ENCODE results near the gene SIRT7.
A peak's percentile ranks its signal among the peaks of the same experiment; 100 is the strongest.
"Not testable (repeated sequence)": the region's sequence is repeated elsewhere in the genome, so short reads cannot be mapped to it uniquely, and the experiment has no call there.

Gene SIRT7

GRCh38 chr17:81921537-81921862 lies 3.5 kb upstream of the SIRT7 start:
- Histone ChIP-seq H3K4me1 (peaks cover 31% of the 10 kb centered on the region), H3K27me3 (ENCODE audit: control insufficient read depth, insufficient read depth, low read length) (no peaks in the 10 kb centered on the region), H3K36me3 (ENCODE audit: control insufficient read depth, insufficient read depth, low read length) (no peaks in the 10 kb centered on the region), H3K9me3 (ENCODE audit: control insufficient read depth, low read length) (no peaks in the 10 kb centered on the region), H3K4me3 (ENCODE audit: low read depth, low read length) (no peak overlapping the region), H3K4me2 (ENCODE audit: low read length) (no peak overlapping the region), H3K9ac (no peak overlapping the region), H3K79me2 (peaks cover 51% of the 10 kb centered on the region), H2AFZ (no peak overlapping the region), H3K27ac (no peak overlapping the region)
- TF ChIP-seq, protein P1, sequence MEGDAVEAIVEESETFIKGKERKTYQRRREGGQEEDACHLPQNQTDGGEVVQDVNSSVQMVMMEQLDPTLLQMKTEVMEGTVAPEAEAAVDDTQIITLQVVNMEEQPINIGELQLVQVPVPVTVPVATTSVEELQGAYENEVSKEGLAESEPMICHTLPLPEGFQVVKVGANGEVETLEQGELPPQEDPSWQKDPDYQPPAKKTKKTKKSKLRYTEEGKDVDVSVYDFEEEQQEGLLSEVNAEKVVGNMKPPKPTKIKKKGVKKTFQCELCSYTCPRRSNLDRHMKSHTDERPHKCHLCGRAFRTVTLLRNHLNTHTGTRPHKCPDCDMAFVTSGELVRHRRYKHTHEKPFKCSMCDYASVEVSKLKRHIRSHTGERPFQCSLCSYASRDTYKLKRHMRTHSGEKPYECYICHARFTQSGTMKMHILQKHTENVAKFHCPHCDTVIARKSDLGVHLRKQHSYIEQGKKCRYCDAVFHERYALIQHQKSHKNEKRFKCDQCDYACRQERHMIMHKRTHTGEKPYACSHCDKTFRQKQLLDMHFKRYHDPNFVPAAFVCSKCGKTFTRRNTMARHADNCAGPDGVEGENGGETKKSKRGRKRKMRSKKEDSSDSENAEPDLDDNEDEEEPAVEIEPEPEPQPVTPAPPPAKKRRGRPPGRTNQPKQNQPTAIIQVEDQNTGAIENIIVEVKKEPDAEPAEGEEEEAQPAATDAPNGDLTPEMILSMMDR (IDR thresholded peaks at IDR 0.05), result no peak

DNA sequence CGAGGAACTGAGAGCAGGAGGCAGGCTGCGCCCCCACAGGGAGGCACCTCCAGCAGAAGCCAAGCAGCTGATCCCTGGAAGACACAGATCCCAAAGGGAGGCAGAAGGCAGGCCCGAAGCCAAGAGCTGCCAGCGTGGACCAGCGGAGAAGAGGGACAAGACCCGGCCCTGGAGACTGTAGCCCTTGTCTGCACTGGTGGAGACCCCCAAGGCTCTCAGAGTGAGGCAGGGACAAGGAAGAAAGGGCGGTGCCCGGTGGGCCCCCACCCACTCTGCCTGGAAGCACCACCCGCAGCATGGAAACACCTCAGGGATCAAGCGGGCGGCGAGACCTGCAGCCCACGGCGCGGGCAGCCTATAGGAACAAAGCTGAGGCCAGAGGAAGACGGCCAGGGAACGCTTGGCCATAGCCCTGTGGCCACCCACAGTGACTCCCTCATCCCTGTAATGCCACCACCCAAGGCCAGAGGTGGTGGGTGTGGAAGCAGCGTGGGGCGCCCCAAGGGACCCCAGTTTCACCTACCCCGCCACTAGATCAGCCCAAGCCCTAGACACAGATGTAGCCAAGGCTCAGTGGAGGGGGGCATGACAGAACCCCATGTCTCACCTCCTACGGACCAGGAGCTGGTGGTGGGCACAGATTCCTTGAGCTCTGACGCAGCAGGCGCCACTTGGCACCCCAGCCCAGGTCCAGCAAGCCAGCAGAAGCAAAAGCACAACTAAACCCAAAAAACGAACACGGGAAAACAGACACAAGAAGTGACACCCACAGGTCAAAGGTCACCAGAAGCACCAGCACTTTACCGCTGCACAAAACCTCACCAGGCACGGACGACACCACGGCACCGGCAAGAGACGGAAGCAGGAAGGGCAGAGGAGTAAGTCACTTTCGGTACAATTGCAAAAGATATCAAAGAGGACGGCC lies 2.9 kb upstream of the SIRT7 start:
- Histone ChIP-seq H3K9me3 (ENCODE audit: control insufficient read depth, low read length) (no peaks in the 10 kb centered on the region), H3K36me3 (ENCODE audit: control insufficient read depth, insufficient read depth, low read length) (no peaks in the 10 kb centered on the region), H3K79me2 (peaks cover 52% of the 10 kb centered on the region), H3K27ac (no peak overlapping the region), H3K27me3 (ENCODE audit: control insufficient read depth, insufficient read depth, low read length) (no peaks in the 10 kb centered on the region), H3K9ac (no peak overlapping the region), H3K4me2 (ENCODE audit: low read length) (no peak overlapping the region), H3K4me3 (ENCODE audit: low read depth, low read length) (no peak overlapping the region), H2AFZ (no peak overlapping the region), H3K4me1 (peaks cover 31% of the 10 kb centered on the region)
- TF ChIP-seq, protein P1 (IDR thresholded peaks at IDR 0.05), result no peak

DNA sequence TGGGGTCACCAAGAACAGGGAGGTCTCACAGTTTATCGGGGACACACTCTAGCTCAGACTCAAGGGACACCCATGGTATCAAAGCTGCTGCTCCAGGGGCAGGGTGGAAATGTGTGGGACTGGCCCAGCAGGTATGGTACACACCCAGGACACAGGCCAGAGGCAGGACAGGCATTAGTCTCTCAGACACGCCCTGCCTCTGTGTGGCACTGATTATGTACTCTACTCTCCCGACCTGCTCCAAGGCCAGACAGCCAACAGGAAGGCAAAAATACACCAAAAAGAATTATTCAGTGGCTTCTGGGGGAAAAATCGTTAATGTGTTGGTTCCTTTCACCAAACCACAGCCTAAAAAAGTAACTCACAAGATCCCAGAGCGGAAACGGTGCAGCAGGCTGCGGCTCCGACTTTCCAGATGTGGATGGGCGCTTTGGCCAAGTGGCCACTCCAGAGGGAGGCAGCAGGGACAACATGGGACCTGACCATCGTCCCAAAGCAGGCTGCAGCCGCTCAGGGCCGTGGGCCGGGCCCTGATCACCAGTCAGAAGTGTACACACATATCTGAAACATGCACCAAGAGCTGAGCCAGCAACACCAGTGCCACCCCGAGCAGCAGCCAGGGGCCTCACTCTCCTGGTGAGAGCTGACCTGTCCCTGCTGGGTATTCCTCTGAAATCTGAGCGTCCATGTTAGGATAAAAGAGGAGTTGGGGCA lies 1.0 kb upstream of the SIRT7 start:
- H3K36me3 ChIP-seq (ENCODE audit: control insufficient read depth, insufficient read depth, low read length), result no peaks in the 10 kb centered on the region
- no peak overlapping the region for H3K27ac ChIP-seq
- H2AFZ ChIP-seq, result no peak overlapping the region
- no peaks in the 10 kb centered on the region for H3K27me3 ChIP-seq (ENCODE audit: control insufficient read depth, insufficient read depth, low read length)
- TF ChIP-seq, protein P1 (IDR thresholded peaks at IDR 0.05), result no peak
- H3K79me2 ChIP-seq, result peaks cover 65% of the 10 kb centered on the region
- H3K9me3 ChIP-seq (ENCODE audit: control insufficient read depth, low read length), result no peaks in the 10 kb centered on the region
- H3K9ac ChIP-seq, result no peak overlapping the region
- H3K4me1 ChIP-seq, result peaks cover 21% of the 10 kb centered on the region
- no peak overlapping the region for H3K4me2 ChIP-seq (ENCODE audit: low read length)
- no peak overlapping the region for H3K4me3 ChIP-seq (ENCODE audit: low read depth, low read length)

DNA sequence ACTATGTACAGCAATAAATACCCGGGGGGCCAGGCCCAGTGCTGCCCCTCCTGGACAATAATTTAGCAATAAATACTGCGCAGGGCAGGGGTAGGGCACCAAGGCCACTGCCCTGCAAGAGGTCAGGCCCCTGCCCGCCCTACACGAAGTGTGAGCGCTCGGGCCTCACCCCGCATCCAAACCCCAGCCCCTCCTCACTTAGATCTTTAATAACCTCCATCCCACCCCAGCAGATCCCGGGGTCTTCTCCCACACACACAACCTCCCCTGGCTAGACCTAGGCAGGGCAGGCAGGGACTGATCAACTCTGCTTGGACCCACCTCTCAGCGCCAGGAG lies 325 bp upstream of the SIRT7 start:
- not testable (repeated sequence) for H3K9me3 ChIP-seq (ENCODE audit: control insufficient read depth, low read length); H3K36me3 ChIP-seq (ENCODE audit: control insufficient read depth, insufficient read depth, low read length); H2AFZ ChIP-seq; H3K9ac ChIP-seq; H3K27me3 ChIP-seq (ENCODE audit: control insufficient read depth, insufficient read depth, low read length)
- H3K27ac ChIP-seq, result peak overlapping the region; percentile 6
- H3K4me2 ChIP-seq (ENCODE audit: low read length), result peak overlapping the region; percentile 67
- H3K4me1 ChIP-seq, result peaks cover 16% of the 10 kb centered on the region
- H3K4me3 ChIP-seq (ENCODE audit: low read depth, low read length), result peak overlapping the region; percentile 59
- H3K79me2 ChIP-seq, result peaks cover 65% of the 10 kb centered on the region

DNA sequence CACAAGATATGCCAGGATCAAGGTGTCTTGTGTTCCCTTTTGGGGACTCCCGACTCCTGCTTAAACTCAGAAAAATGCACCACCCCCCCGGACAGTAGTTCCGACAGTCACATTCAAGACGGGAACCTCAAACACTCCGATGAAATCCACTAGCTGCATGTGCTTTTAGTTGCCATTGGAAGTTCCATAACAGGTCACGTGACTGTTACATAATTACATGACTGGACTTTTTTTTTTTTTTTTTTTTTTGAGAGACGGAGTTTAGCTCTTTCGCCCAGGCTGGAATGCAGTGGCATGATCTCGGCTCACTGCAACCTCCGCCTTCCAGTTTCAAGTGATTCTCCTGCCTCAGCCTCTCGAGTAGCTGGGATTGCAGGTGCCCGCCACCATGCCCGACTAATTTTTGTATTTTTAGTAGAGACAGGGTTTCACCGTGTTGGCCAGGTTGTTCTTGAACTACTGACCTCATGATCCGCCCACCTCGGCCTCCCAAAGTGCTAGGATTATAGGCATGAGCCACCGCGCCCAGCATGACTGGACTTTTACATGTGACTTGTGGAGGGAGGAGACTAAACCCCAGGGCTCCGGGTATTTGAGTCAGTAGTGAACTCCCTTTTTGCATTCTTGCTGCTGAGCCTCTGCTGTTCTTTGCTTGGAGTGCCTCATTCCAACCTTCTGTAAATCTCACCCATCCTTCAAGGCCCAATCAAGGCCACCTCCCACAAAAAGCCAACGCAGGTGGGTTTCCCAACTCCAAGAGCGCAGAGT lies 1.6 kb downstream of the SIRT7 start:
- Histone ChIP-seq H3K36me3 (ENCODE audit: control insufficient read depth, insufficient read depth, low read length) (no peaks in the 10 kb centered on the region), H3K4me3 (ENCODE audit: low read depth, low read length) (peak overlapping the region; percentile 59), H3K9ac (no peak overlapping the region), H3K4me1 (peaks cover 10% of the 10 kb centered on the region), H3K27ac (no peak overlapping the region), H3K79me2 (peaks cover 54% of the 10 kb centered on the region), H3K27me3 (ENCODE audit: control insufficient read depth, insufficient read depth, low read length) (no peaks in the 10 kb centered on the region), H3K4me2 (ENCODE audit: low read length) (peak overlapping the region; percentile 78), H2AFZ (no peak overlapping the region), H3K9me3 (ENCODE audit: control insufficient read depth, low read length) (no peaks in the 10 kb centered on the region)
- TF ChIP-seq, protein P1 (IDR thresholded peaks at IDR 0.05), result no peak
